Ishikawa (cell line): ENCODE results near the gene PPP6R3.

ENCODE experiments used
- CEBPB ChIP-seq: IDR thresholded peaks from 2 replicates; pipeline ENCODE4 v1.6.1; 2012
- CREB1 ChIP-seq: IDR thresholded peaks from 2 replicates; pipeline ENCODE4 v1.6.1; 2012; ENCODE audit warnings: low read depth
- EGR1 ChIP-seq: IDR thresholded peaks from 2 replicates; pipeline ENCODE4 v1.6.1; 2012
- EP300 ChIP-seq: IDR thresholded peaks from 2 replicates; pipeline ENCODE4 v1.6.1; 2012; ENCODE audit warnings: borderline replicate concordance
- FOXM1 ChIP-seq: IDR thresholded peaks from 2 replicates; pipeline ENCODE4 v1.6.1; 2012; ENCODE audit warnings: low read depth, borderline replicate concordance
- MAX ChIP-seq: IDR thresholded peaks from 2 replicates; pipeline ENCODE4 v1.6.1; 2012
- NFIC ChIP-seq: IDR thresholded peaks from 2 replicates; pipeline ENCODE4 v1.6.1; 2012
- RAD21 ChIP-seq: IDR thresholded peaks from 2 replicates; pipeline ENCODE4 v1.6.1; 2012; ENCODE audit warnings: low read depth
- TAF1 ChIP-seq: IDR thresholded peaks from 2 replicates; pipeline ENCODE4 v1.6.1; 2012; ENCODE audit warnings: low read depth, mild to moderate bottlenecking
- TCF12 ChIP-seq: IDR thresholded peaks from 2 replicates; pipeline ENCODE4 v1.6.1; 2012; ENCODE audit warnings: low read depth
- TEAD4 ChIP-seq: IDR thresholded peaks from 2 replicates; pipeline ENCODE4 v1.6.1; 2012
- USF1 ChIP-seq: IDR thresholded peaks from 2 replicates; pipeline ENCODE4 v1.6.1; 2012
- YY1 ChIP-seq: IDR thresholded peaks from 2 replicates; pipeline ENCODE4 v1.6.1; 2012; ENCODE audit warnings: low read depth
- ZBTB7A ChIP-seq: IDR thresholded peaks from 2 replicates; pipeline ENCODE4 v1.6.1; 2012; ENCODE audit warnings: low read depth
- TF ChIP-seq, protein P1 (sequence below): IDR thresholded peaks from 2 replicates; pipeline ENCODE4 v1.6.1; 2012; ENCODE audit warnings: low read depth, mild to moderate bottlenecking

The PPP6R3 gene

DNA sequence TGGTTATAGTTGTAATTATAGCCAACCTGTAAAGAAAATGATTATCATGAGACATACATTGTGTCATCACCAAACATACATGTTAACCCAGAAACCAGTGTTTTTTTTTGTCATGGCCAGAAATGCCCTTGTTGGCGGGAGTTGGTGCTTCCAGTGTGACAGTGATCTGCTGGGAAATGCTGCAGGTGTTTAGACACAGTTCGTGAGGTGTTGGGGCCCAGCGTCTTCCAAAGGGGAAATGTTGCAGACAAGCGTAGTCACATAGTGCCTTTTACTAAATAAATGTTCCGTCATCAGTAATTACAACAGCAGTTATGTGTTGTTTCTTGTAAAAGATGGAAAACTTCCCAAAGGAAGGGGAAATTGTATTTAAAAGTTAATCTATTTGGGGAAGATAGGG, 131.2 kb downstream of the PPP6R3 start:
- no peak for TF ChIP-seq ZBTB7A
- no peak for TF ChIP-seq TEAD4
- TF ChIP-seq, protein P1, sequence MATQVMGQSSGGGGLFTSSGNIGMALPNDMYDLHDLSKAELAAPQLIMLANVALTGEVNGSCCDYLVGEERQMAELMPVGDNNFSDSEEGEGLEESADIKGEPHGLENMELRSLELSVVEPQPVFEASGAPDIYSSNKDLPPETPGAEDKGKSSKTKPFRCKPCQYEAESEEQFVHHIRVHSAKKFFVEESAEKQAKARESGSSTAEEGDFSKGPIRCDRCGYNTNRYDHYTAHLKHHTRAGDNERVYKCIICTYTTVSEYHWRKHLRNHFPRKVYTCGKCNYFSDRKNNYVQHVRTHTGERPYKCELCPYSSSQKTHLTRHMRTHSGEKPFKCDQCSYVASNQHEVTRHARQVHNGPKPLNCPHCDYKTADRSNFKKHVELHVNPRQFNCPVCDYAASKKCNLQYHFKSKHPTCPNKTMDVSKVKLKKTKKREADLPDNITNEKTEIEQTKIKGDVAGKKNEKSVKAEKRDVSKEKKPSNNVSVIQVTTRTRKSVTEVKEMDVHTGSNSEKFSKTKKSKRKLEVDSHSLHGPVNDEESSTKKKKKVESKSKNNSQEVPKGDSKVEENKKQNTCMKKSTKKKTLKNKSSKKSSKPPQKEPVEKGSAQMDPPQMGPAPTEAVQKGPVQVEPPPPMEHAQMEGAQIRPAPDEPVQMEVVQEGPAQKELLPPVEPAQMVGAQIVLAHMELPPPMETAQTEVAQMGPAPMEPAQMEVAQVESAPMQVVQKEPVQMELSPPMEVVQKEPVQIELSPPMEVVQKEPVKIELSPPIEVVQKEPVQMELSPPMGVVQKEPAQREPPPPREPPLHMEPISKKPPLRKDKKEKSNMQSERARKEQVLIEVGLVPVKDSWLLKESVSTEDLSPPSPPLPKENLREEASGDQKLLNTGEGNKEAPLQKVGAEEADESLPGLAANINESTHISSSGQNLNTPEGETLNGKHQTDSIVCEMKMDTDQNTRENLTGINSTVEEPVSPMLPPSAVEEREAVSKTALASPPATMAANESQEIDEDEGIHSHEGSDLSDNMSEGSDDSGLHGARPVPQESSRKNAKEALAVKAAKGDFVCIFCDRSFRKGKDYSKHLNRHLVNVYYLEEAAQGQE = no peak
- TF ChIP-seq CEBPB = no peak
- TF ChIP-seq TAF1 = no peak
- no peak for TF ChIP-seq MAX
- TF ChIP-seq FOXM1 = no peak
- no peak for TF ChIP-seq CREB1
- no peak for TF ChIP-seq YY1

DNA sequence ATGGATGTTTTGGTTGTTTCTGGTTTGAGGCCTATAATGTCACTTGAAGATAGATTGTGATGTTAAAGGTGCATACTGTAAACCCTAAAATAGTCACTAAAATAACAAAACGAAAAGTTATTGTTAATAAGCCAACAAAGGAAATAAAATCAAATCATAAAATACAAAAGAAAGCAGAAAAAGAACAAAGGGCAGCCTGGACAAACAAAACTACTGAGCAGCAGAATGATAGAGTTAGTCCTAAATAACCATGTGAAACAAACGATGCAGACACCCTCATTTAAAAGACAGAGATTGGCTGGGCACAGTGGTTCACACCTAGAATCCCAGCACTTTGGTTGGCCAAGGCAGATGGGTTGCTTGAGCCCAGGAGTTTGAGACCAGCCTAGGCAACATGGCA, 132.9 kb downstream of the PPP6R3 start:
- TF ChIP-seq YY1 = no peak
- TF ChIP-seq CREB1 = no peak
- TF ChIP-seq EP300 = no peak
- no peak for TF ChIP-seq EGR1
- no peak for TF ChIP-seq MAX
- TF ChIP-seq, protein P1 = no peak
- no peak for TF ChIP-seq USF1
- TF ChIP-seq TEAD4 = no peak

GRCh38 chr11:68594123-68594522, 133.6 kb downstream of the PPP6R3 start:
- no peak for TF ChIP-seq RAD21

DNA sequence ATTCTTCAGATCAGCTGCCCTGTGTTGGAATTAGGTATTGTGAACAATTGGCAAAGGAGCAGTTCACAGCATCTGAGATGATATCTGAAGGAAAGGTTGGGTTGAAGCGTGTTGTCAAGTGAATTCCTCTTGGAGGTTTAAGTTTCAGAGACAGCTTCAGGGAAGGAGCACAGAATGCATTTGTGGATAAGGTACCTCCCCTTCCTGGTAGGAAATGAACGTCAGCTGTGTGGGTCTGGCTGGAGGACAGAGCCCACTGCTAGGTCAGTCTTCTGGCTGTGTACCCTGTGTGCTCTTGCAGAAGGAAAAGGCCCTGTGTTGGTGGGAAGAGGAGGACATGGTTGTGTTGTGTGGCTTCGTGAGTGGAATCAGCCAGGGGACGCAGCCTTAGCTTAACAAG, 135.7 kb downstream of the PPP6R3 start:
- TF ChIP-seq NFIC = no peak
- no peak for TF ChIP-seq USF1
- TF ChIP-seq YY1 = no peak
- no peak for TF ChIP-seq TEAD4
- no peak for TF ChIP-seq TCF12
- TF ChIP-seq EP300 = no peak
- no peak for TF ChIP-seq RAD21
- no peak for TF ChIP-seq CEBPB
- no peak for TF ChIP-seq MAX
- TF ChIP-seq, protein P1 = no peak
- no peak for TF ChIP-seq CREB1
- TF ChIP-seq ZBTB7A = no peak
- TF ChIP-seq FOXM1 = no peak
- no peak for TF ChIP-seq TAF1
- TF ChIP-seq EGR1 = no peak

- TF ChIP-seq ZBTB7A (no peak), TCF12 (no peak), FOXM1 (no peak), YY1 (no peak), NFIC (no peak), EGR1 (no peak), TEAD4 (no peak), CEBPB (no peak), MAX (no peak), EP300 (no peak), USF1 (no peak), TAF1 (no peak), RAD21 (no peak), CREB1 (no peak)
- TF ChIP-seq, protein P1 = no peak
Observed at GRCh38 chr11:68598816-68599653, 138.5 kb downstream of the PPP6R3 start.
